Psoas muscle (tissue), 8 donors: ENCODE measurements around the gene ZNF394. TPM values are rescaled to one million over a fixed set of nuclear protein-coding genes. Genes with fewer than 3 reads are reported as not detected.

Source experiments
- ATAC-seq, 4 donors: fragments of 200-7000 bp; cut with Tn5 transposase; one replicate each; pipeline ENCODE4 v1.9.1; 2020; ENCODE audit warnings: moderate library complexity in 3 of 4, mild to moderate bottlenecking in 2 of 4
- DNase-seq, 2 donors: peaks; one replicate each; pipeline ENCODE4 v3.0.0-alpha.2; 2020
- H3K27ac ChIP-seq: fragments of 200-600 bp; one replicate; pipeline ENCODE4 v1.8.0; 2022
- H3K27me3 ChIP-seq, 3 donors: fragments of 200-600 bp in 1 of 3; one replicate each; pipeline versions ENCODE4 v1.6.1 to v1.8.0; 2013 to 2022; ENCODE audit warnings: low read length in 2 of 3, mild to moderate bottlenecking in 2 of 3, moderate library complexity in 1 of 3; ENCODE audit not compliant: insufficient read depth in 3 of 3
- H3K36me3 ChIP-seq, 2 donors: fragments of 200-600 bp in 1 of 2; one replicate each; pipeline versions ENCODE4 v1.6.1 to v1.8.0; 2013 to 2022; ENCODE audit warnings: low read depth in 1 of 2, mild to moderate bottlenecking in 1 of 2, moderate library complexity in 1 of 2; ENCODE audit not compliant: insufficient read depth in 1 of 2
- H3K4me1 ChIP-seq: fragments of 200-600 bp; one replicate; pipeline ENCODE4 v1.8.0; 2022
- H3K4me3 ChIP-seq: fragments of 200-600 bp; one replicate; pipeline ENCODE4 v1.8.0; 2022; ENCODE audit warnings: mild to moderate bottlenecking
- H3K9me3 ChIP-seq: fragments of 200-600 bp; one replicate; pipeline ENCODE4 v1.8.0; 2022
- WGBS, 3 donors: extraction: QIAGEN DNeasy Blood & Tissue Kit; methylation state at CpG; one replicate each; pipeline versions ENCODE4 v1.1.6 to v1.1.7; 2013; 5-methylcytosine and 5-hydroxymethylcytosine counted together
- intact Hi-C, 2 donors: fragments of 100-400 bp; cut with DNase I; formaldehyde crosslinking; loops; one replicate each; pipeline versions ENCODE4 v1.11.0 to v1.14.2; 2022
- polyA plus RNA-seq, 3 donors: library from polyadenylated mRNA; stranded (reverse); fragments of 200-250 nt; gene quantifications; one replicate each; pipeline ENCODE4 v1.2.3, GENCODE V29; 2013
- total RNA-seq, 4 donors: library from RNA; stranded (reverse); fragmentation: NEBNext Ultra II Directional in 2 of 4; extraction: Animal tissue kit (Norgen Biotek cat#: 25700) in 2 of 4; gene quantifications; one replicate each; pipeline versions ENCODE4 v1.2.1 to v1.2.4, GENCODE V29; 2021 to 2023
- TF ChIP-seq, protein P1 (sequence below): fragments of 200-600 bp; IDR thresholded peaks from one replicate; pipeline ENCODE4 v1.8.0; 2022; ENCODE audit warnings: antibody characterized with exemption
- donor health status: healthy with polysubstance abuse.
- donor health status: DM: no; HTN: no; CAD: no; lungs with moderate emphysema.
- donor health status: Bipolar disorder and iron deficiency.
- donor health status: healthy.
- donor health status: DM: yes; HTN: yes; CAD: no.
- donor health status: DM: no; HTN: no; CAD: no.
- donor health status: DM: no; HTN: no; CAD: no.
- donor health status: DM: yes; HTN: yes; CAD: no.

Gene ZNF394
- total and polyA plus RNA-seq, 7 donors = 9.9 to 17.4 (median 15.9) TPM

GRCh38 chr7:99465421-99465768, 34.7 kb downstream of the ZNF394 start:
- TF ChIP-seq, protein P1, sequence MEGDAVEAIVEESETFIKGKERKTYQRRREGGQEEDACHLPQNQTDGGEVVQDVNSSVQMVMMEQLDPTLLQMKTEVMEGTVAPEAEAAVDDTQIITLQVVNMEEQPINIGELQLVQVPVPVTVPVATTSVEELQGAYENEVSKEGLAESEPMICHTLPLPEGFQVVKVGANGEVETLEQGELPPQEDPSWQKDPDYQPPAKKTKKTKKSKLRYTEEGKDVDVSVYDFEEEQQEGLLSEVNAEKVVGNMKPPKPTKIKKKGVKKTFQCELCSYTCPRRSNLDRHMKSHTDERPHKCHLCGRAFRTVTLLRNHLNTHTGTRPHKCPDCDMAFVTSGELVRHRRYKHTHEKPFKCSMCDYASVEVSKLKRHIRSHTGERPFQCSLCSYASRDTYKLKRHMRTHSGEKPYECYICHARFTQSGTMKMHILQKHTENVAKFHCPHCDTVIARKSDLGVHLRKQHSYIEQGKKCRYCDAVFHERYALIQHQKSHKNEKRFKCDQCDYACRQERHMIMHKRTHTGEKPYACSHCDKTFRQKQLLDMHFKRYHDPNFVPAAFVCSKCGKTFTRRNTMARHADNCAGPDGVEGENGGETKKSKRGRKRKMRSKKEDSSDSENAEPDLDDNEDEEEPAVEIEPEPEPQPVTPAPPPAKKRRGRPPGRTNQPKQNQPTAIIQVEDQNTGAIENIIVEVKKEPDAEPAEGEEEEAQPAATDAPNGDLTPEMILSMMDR = no peak
- Histone ChIP-seq H3K4me3 (peak overlapping the region; percentile 99), H3K27me3 (no peaks in the 10 kb centered on the region), H3K27ac (peak overlapping the region; percentile 96), H3K36me3 (peaks cover 0 to 21% of the 10 kb centered on the region in 2 donors), H3K9me3 (no peaks in the 10 kb centered on the region), H3K4me1 (peaks cover 36% of the 10 kb centered on the region)
- intact Hi-C loops = loop anchor here in 1 of 2 donors (5.0 kb wide), 1 partner anchor 37 kb away; the partner anchor contains the start of genes ZKSCAN5 and ZNF394
- DNase-seq (no peak), ATAC-seq (peak; percentile 12 to 36 (median 22))
- 4 to 7% (median 5%) methylated on average over 9 of the region's 9 CpGs for WGBS, 3 donors

- intact Hi-C loops = no loop called here
- ATAC-seq (no peak), DNase-seq (no peak)
- Histone ChIP-seq H3K27me3 (no peaks in the 10 kb centered on the region), H3K4me1 (peaks cover 36% of the 10 kb centered on the region), H3K9me3 (no peaks in the 10 kb centered on the region), H3K4me3 (no peak overlapping the region), H3K36me3 (peaks cover 3 to 62% of the 10 kb centered on the region in 2 donors), H3K27ac (no peak overlapping the region)
- TF ChIP-seq, protein P1 = no peak
- 86 to 96% (median 89%) methylated on average over 2 of the region's 2 CpGs for WGBS, 3 donors
Measured at GRCh38 chr7:99461221-99461620, 38.9 kb downstream of the ZNF394 start.

DNA sequence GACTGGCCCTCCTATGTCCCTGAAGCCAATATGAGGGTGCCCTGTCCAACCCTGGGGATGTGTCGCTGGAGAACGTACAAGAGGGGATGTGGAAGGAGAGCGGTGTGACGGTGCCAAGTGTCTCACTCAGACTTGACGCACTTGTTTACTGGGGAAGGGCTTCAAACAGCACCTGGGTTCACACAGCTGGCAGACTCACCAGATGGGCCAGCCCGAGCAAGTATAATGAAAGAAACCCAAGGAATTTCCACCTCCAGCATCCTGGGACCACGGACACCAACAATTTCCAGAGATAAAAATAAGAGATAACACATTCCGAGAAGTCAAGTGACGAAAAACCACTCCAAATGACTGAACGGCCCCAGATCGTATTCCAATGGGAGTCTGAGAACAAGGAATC, 39.4 kb downstream of the ZNF394 start:
- intact Hi-C loops = no loop called here
- ATAC-seq (no peak), DNase-seq (no peak)
- no peaks in the 10 kb centered on the region for H3K9me3 ChIP-seq
- H3K4me1 ChIP-seq = peaks cover 36% of the 10 kb centered on the region
- 72 to 75% (median 73%) methylated on average over 11 of the region's 11 CpGs for WGBS, 3 donors
- peaks cover 3 to 68% of the 10 kb centered on the region in 2 donors for H3K36me3 ChIP-seq
- TF ChIP-seq, protein P1 = no peak
- H3K4me3 ChIP-seq = no peak overlapping the region
- H3K27me3 ChIP-seq = no peaks in the 10 kb centered on the region
- no peak overlapping the region for H3K27ac ChIP-seq

DNA sequence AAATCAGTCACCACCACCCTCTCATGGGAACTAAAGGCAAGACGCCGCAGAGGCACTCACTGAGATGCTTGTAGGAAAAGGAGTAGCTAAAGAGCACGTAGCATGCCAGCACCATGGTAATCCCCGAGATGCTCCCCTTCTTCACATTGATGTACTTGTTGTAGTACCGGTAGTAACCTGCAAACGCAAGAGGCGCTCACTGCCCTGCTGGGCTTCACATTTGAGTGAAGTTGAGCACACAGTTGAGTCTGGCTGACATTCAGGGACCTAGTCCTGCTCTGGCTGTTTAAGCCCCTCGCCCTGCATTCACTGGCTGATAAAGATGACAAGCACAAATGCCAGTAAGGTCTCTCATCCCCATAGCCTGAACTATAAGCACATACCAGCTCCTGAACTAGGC, 41.0 kb downstream of the ZNF394 start:
- ATAC-seq (peak in 2 of 4 donors; percentile 38), DNase-seq (peak in 1 of 2 donors; percentile 44)

More for the DNA sequence above, 41.0 kb downstream of the ZNF394 start:
- Histone ChIP-seq H3K9me3 (no peaks in the 10 kb centered on the region), H3K4me3 (no peak overlapping the region), H3K27me3 (no peaks in the 10 kb centered on the region), H3K27ac (no peak overlapping the region), H3K4me1 (peaks cover 23% of the 10 kb centered on the region), H3K36me3 (peaks cover 3 to 80% of the 10 kb centered on the region in 2 donors)
- intact Hi-C loops = no loop called here
- TF ChIP-seq, protein P1 = peak; percentile 13
- WGBS, 3 donors = 84 to 89% (median 85%) methylated on average over 8 of the region's 8 CpGs
